Measurements from ENCODE around the gene RAPGEF1. TPM values are rescaled to one million over a fixed set of nuclear protein-coding genes. Genes with fewer than 3 reads are reported as not detected.

RAPGEF1 gene
- total and polyA plus RNA-seq, 5 donors from 2014 or later, result 3.8 to 159 (median 4.6) TPM

GRCh38 chr9:131635285-131635684 lies 104.6 kb downstream of the RAPGEF1 start:
- peak; percentile 98 to 100 for ATAC-seq (ENCODE audit: low read depth in 2 of 2)
- Histone ChIP-seq H3K9me3 (ENCODE audit: control insufficient read depth in 2 of 2, low read length in 2 of 2) (no peaks in the 10 kb centered on the region), H3K36me3 (ENCODE audit: control insufficient read depth, insufficient read depth, low read length) (peaks cover 40% of the 10 kb centered on the region), H3K27me3 (ENCODE audit: control insufficient read depth, insufficient read depth, low read length) (no peaks in the 10 kb centered on the region), H3K4me3 (ENCODE audit: low read depth, low read length) (no peak overlapping the region), H3K4me1 (ENCODE audit: control insufficient read depth, insufficient read depth, low read length, poor library complexity, severe bottlenecking) (peaks cover 24% of the 10 kb centered on the region), H3K27ac (ENCODE audit: insufficient read depth, low read length, poor library complexity, severe bottlenecking) (peak overlapping the region; percentile 79)
- peak overlapping the region; percentile 89 to 94 (median 90) for H3K27ac Mint-ChIP-seq
- H3K4me3 Mint-ChIP-seq, result peak overlapping the region in 1 of 4 donors; percentile 0
- H3K27me3 Mint-ChIP-seq, result no peaks in the 10 kb centered on the region
- peaks cover 0 to 1% (median 0%) of the 10 kb centered on the region in 7 donors for H3K9me3 Mint-ChIP-seq
- peak; percentile 60 to 93 (median 67) for DNase-seq
- H3K36me3 Mint-ChIP-seq, result peaks cover 36% of the 10 kb centered on the region
- H3K4me1 Mint-ChIP-seq, result peaks cover 11 to 31% (median 22%) of the 10 kb centered on the region in 4 donors

DNA sequence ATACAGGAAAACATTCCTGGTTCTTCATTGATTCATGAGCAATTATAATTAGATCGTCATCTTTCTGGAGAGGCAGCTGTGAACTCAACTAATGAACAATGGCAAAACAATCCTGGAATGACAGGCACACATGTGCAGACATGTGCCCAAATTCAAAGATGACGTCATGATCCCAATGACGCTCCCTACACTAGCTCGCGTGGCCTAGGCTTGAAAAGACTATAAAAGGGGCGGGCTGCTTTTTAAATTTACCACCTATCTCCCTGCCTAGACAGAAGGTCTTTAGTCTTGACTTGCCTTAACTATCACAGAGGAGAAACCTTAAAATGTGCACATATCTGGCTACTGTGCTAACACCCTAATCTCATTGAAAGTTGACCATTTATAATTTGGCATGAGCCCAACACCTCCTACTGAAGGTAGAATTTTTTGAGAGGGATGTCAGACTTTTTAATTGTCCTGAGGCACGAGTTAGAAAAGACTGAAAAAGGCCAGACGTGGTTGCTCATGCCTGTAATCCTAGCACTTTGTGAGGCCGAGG lies 106.3 kb downstream of the RAPGEF1 start:
- Histone ChIP-seq H3K27me3 (ENCODE audit: control insufficient read depth, insufficient read depth, low read length) (no peaks in the 10 kb centered on the region), H3K27ac (ENCODE audit: insufficient read depth, low read length, poor library complexity, severe bottlenecking) (no peak overlapping the region), H3K4me3 (ENCODE audit: low read depth, low read length) (no peak overlapping the region), H3K4me1 (ENCODE audit: control insufficient read depth, insufficient read depth, low read length, poor library complexity, severe bottlenecking) (peaks cover 29% of the 10 kb centered on the region), H3K36me3 (ENCODE audit: control insufficient read depth, insufficient read depth, low read length) (peaks cover 35% of the 10 kb centered on the region), H3K9me3 (ENCODE audit: control insufficient read depth in 2 of 2, low read length in 2 of 2) (no peaks in the 10 kb centered on the region)
- DNase-seq (no peak), ATAC-seq (ENCODE audit: low read depth in 2 of 2) (no peak)
- no peak overlapping the region for H3K4me3 Mint-ChIP-seq
- peaks cover 11 to 31% (median 26%) of the 10 kb centered on the region in 4 donors for H3K4me1 Mint-ChIP-seq
- H3K27ac Mint-ChIP-seq, result peak overlapping the region in 2 of 3 donors; percentile 47 to 74
- H3K36me3 Mint-ChIP-seq, result peaks cover 29% of the 10 kb centered on the region
- H3K9me3 Mint-ChIP-seq, result peaks cover 0 to 1% (median 0%) of the 10 kb centered on the region in 7 donors
- no peaks in the 10 kb centered on the region for H3K27me3 Mint-ChIP-seq

- H3K4me3 Mint-ChIP-seq, result no peak overlapping the region
- Histone ChIP-seq H3K9me3 (ENCODE audit: control insufficient read depth in 2 of 2, low read length in 2 of 2) (no peaks in the 10 kb centered on the region), H3K4me3 (ENCODE audit: low read depth, low read length) (no peak overlapping the region), H3K36me3 (ENCODE audit: control insufficient read depth, insufficient read depth, low read length) (peaks cover 33% of the 10 kb centered on the region), H3K27ac (ENCODE audit: insufficient read depth, low read length, poor library complexity, severe bottlenecking) (no peak overlapping the region), H3K27me3 (ENCODE audit: control insufficient read depth, insufficient read depth, low read length) (no peaks in the 10 kb centered on the region), H3K4me1 (ENCODE audit: control insufficient read depth, insufficient read depth, low read length, poor library complexity, severe bottlenecking) (peaks cover 35% of the 10 kb centered on the region)
- H3K27me3 Mint-ChIP-seq, result no peaks in the 10 kb centered on the region
- no peak for ATAC-seq (ENCODE audit: low read depth in 2 of 2)
- peak overlapping the region in 1 of 3 donors; percentile 49 for H3K27ac Mint-ChIP-seq
- DNase-seq, result no peak
- peaks cover 22% of the 10 kb centered on the region for H3K36me3 Mint-ChIP-seq
- peaks cover 0 to 1% (median 0%) of the 10 kb centered on the region in 7 donors for H3K9me3 Mint-ChIP-seq
- H3K4me1 Mint-ChIP-seq, result peaks cover 9 to 38% (median 22%) of the 10 kb centered on the region in 4 donors
These were observed 108.6 kb downstream of the RAPGEF1 start for GRCh38 chr9:131631306-131631705.

DNA sequence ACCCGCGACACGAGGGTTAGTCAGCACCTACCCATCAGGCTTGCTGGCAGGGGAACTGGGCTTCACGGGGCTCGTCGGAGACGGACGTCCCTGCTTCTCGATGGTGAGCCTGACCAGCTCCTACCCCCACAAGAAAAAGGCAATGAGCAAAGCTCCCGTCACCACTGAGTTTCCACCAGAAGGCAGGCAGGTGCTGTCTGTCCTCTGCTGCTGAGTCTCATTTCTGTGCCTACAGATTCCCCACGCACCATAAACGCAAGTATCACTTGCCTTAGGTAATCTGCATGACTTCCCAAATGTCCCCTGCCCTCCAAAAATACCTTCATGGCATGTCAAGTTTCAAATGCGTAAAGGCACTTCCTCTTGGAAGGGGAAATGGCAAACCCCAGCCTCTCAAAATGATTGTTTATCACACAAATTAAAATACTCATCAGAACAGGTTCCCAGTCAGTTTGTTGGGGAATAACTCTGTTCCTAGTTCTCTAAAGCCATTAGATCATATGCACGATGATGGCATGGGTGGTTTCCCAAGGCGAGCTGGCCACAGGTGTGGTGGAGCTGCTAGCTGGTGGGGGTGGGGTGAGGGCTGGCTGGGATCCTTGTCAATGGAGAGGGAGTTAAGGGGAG lies 109.6 kb downstream of the RAPGEF1 start:
- Histone ChIP-seq H3K4me3 (ENCODE audit: low read depth, low read length) (no peak overlapping the region), H3K36me3 (ENCODE audit: control insufficient read depth, insufficient read depth, low read length) (peaks cover 38% of the 10 kb centered on the region), H3K4me1 (ENCODE audit: control insufficient read depth, insufficient read depth, low read length, poor library complexity, severe bottlenecking) (peaks cover 33% of the 10 kb centered on the region), H3K27me3 (ENCODE audit: control insufficient read depth, insufficient read depth, low read length) (no peaks in the 10 kb centered on the region), H3K9me3 (ENCODE audit: control insufficient read depth in 2 of 2, low read length in 2 of 2) (no peaks in the 10 kb centered on the region), H3K27ac (ENCODE audit: insufficient read depth, low read length, poor library complexity, severe bottlenecking) (no peak overlapping the region)
- Mint-ChIP-seq H3K27ac (peak overlapping the region; percentile 49 to 90 (median 73)), H3K27me3 (no peaks in the 10 kb centered on the region), H3K4me3 (peak overlapping the region in 1 of 4 donors; percentile 15), H3K4me1 (peaks cover 4 to 35% (median 14%) of the 10 kb centered on the region in 4 donors), H3K36me3 (peaks cover 24% of the 10 kb centered on the region), H3K9me3 (peaks cover 0 to 1% (median 0%) of the 10 kb centered on the region in 7 donors)
- ATAC-seq (ENCODE audit: low read depth in 2 of 2), result no peak
- no peak for DNase-seq

DNA sequence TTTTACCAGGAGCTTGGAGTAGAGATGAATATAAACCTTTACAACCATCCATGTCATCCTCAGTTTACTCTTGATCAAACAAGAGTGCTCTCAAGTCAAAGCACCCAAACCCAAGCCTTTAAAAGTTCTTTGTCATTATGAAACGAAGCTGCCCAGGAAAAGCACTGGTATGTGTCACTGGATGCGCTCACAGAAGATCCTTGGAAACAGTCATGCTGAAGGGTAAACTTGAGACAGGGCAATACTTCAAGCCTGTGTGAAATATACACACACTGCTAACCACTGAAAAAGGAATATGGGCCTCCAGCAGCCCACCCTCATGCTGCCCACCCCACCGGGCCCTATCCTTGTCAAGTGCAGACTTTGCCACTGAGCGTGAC lies 110.1 kb downstream of the RAPGEF1 start:
- Mint-ChIP-seq H3K36me3 (peaks cover 27% of the 10 kb centered on the region), H3K27ac (peak overlapping the region in 1 of 3 donors; percentile 81), H3K27me3 (no peaks in the 10 kb centered on the region), H3K4me1 (peaks cover 0 to 30% (median 11%) of the 10 kb centered on the region in 4 donors), H3K9me3 (peaks cover 0 to 1% (median 0%) of the 10 kb centered on the region in 7 donors), H3K4me3 (peak overlapping the region in 1 of 4 donors; percentile 15)
- DNase-seq, result no peak
- H3K4me1 ChIP-seq (ENCODE audit: control insufficient read depth, insufficient read depth, low read length, poor library complexity, severe bottlenecking), result peaks cover 30% of the 10 kb centered on the region
- peak overlapping the region; percentile 7 for H3K27ac ChIP-seq (ENCODE audit: insufficient read depth, low read length, poor library complexity, severe bottlenecking)
- no peak for ATAC-seq (ENCODE audit: low read depth in 2 of 2)
- H3K27me3 ChIP-seq (ENCODE audit: control insufficient read depth, insufficient read depth, low read length), result no peaks in the 10 kb centered on the region
- no peak overlapping the region for H3K4me3 ChIP-seq (ENCODE audit: low read depth, low read length)
- H3K36me3 ChIP-seq (ENCODE audit: control insufficient read depth, insufficient read depth, low read length), result peaks cover 42% of the 10 kb centered on the region
- no peaks in the 10 kb centered on the region for H3K9me3 ChIP-seq (ENCODE audit: control insufficient read depth in 2 of 2, low read length in 2 of 2)

DNA sequence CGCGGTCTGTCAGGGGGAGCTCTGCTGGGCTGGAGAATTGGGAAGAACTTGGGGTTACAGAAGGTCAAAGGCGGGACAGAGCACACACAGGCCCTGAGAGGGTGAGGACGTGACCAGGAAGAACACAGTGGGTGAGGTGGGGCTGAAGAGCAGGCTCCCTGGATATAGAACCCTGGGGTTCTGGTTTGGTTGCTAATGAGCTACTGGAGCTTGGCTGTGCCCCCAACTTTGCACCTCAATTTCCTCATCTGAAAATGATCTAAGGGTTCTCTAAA lies 110.7 kb downstream of the RAPGEF1 start:
- H3K4me1 Mint-ChIP-seq, result peaks cover 0 to 28% (median 10%) of the 10 kb centered on the region in 4 donors
- Histone ChIP-seq H3K27ac (ENCODE audit: insufficient read depth, low read length, poor library complexity, severe bottlenecking) (peak overlapping the region; percentile 72), H3K4me3 (ENCODE audit: low read depth, low read length) (no peak overlapping the region), H3K36me3 (ENCODE audit: control insufficient read depth, insufficient read depth, low read length) (peaks cover 48% of the 10 kb centered on the region), H3K9me3 (ENCODE audit: control insufficient read depth in 2 of 2, low read length in 2 of 2) (no peaks in the 10 kb centered on the region), H3K4me1 (ENCODE audit: control insufficient read depth, insufficient read depth, low read length, poor library complexity, severe bottlenecking) (peaks cover 27% of the 10 kb centered on the region), H3K27me3 (ENCODE audit: control insufficient read depth, insufficient read depth, low read length) (no peaks in the 10 kb centered on the region)
- peak overlapping the region; percentile 15 to 81 (median 29) for H3K27ac Mint-ChIP-seq
- H3K36me3 Mint-ChIP-seq, result peaks cover 34% of the 10 kb centered on the region
- peaks cover 0 to 1% (median 0%) of the 10 kb centered on the region in 7 donors for H3K9me3 Mint-ChIP-seq
- no peak overlapping the region for H3K4me3 Mint-ChIP-seq
- no peaks in the 10 kb centered on the region for H3K27me3 Mint-ChIP-seq
- no peak for ATAC-seq (ENCODE audit: low read depth in 2 of 2)
- DNase-seq, result no peak

DNA sequence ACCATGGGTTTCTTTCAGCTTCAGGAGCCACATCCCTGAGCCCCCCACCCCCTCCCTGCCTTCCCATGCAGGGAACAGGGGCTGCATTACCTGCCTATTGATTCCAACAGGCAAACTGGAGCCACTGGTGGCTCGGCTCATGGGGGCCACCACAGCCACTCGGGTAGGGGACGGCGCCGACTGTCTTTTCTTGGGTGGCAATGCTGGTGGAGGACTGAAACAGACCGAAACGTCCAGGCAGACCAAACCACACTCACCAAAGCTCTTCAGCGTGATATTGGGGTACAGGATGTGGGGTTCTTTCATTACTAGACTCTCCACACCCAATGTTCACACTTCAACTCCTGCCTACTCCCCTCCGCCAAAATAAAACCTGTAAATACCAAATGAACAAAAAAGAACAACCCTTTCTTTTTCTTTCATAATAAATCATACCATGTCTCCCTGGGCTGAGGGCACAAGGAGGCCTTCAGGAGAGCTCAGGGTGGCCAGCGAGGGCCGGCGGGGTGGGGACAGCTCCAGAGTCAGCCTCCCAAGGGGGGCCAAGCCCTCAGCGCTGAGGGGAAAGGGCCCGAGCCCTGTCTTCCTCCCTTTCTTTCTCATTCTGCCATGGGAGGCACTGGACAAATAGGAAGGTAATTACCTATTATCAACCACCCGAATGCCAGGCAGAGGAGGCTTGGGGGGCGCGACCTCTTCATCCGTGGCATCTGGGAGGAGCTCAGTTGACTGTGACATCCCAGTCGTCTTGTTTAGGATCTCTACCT lies 111.2 kb downstream of the RAPGEF1 start:
- Mint-ChIP-seq H3K4me1 (peaks cover 0 to 28% (median 10%) of the 10 kb centered on the region in 4 donors), H3K9me3 (peaks cover 0 to 1% (median 0%) of the 10 kb centered on the region in 7 donors), H3K4me3 (peak overlapping the region in 1 of 4 donors; percentile 48), H3K27me3 (no peaks in the 10 kb centered on the region), H3K27ac (peak overlapping the region in 2 of 3 donors; percentile 69 to 81), H3K36me3 (peaks cover 37% of the 10 kb centered on the region)
- Histone ChIP-seq H3K27me3 (ENCODE audit: control insufficient read depth, insufficient read depth, low read length) (no peaks in the 10 kb centered on the region), H3K4me1 (ENCODE audit: control insufficient read depth, insufficient read depth, low read length, poor library complexity, severe bottlenecking) (peaks cover 27% of the 10 kb centered on the region), H3K4me3 (ENCODE audit: low read depth, low read length) (no peak overlapping the region), H3K27ac (ENCODE audit: insufficient read depth, low read length, poor library complexity, severe bottlenecking) (peak overlapping the region; percentile 72), H3K9me3 (ENCODE audit: control insufficient read depth in 2 of 2, low read length in 2 of 2) (no peaks in the 10 kb centered on the region), H3K36me3 (ENCODE audit: control insufficient read depth, insufficient read depth, low read length) (peaks cover 53% of the 10 kb centered on the region)
- ATAC-seq (ENCODE audit: low read depth in 2 of 2), result no peak
- peak in 1 of 3 donors; percentile 20 for DNase-seq
